BLaER1 treated with 17β-estradiol and CSF1 and Interleukin-3, amounts not matched to agents 10 nM and 100 nM (cell line): ENCODE results near the gene CALML4.
A peak's percentile ranks its signal among the peaks of the same experiment; 100 is the strongest.
"Not testable (repeated sequence)": the region's sequence is repeated elsewhere in the genome, so short reads cannot be mapped to it uniquely, and the experiment has no call there.

ENCODE experiments used
- H3K27ac ChIP-seq, 11 experiments: shearing (Covaris generic); formaldehyde crosslinking; 2 replicates each; pipeline ENCODE4 v1.8.1; 2022
- H3K27me3 ChIP-seq, 11 experiments: shearing (Covaris generic); formaldehyde crosslinking; 2 replicates each; pipeline ENCODE4 v1.8.1; 2022
- H3K36me3 ChIP-seq, 11 experiments: shearing (Covaris generic); formaldehyde crosslinking; 2 replicates each; pipeline ENCODE4 v1.8.1; 2022
- H3K4me1 ChIP-seq, 10 experiments: shearing (Covaris generic); formaldehyde crosslinking; 2 replicates each; pipeline ENCODE4 v1.8.1; 2022
- H3K4me2 ChIP-seq, 11 experiments: shearing (Covaris generic); formaldehyde crosslinking; 2 replicates each; pipeline ENCODE4 v1.8.1; 2022
- H3K4me3 ChIP-seq, 10 experiments: shearing (Covaris generic); formaldehyde crosslinking; 2 replicates each; pipeline ENCODE4 v1.8.1; 2022
- H3K9ac ChIP-seq, 11 experiments: shearing (Covaris generic); formaldehyde crosslinking; 2 replicates each; pipeline ENCODE4 v1.8.1; 2022
- H3K9me3 ChIP-seq, 11 experiments: shearing (Covaris generic); formaldehyde crosslinking; replicated peaks in 1 of 11; 2 replicates each; pipeline ENCODE4 v1.8.1; 2022
- H4K20me1 ChIP-seq, 11 experiments: shearing (Covaris generic); formaldehyde crosslinking; 2 replicates each; pipeline ENCODE4 v1.8.1; 2022
- Cebpa-rat ChIP-seq, 11 experiments: shearing (Covaris generic); IDR thresholded peaks; 2 replicates each; pipeline ENCODE4 v1.8.1; 2022

CALML4 gene

GRCh38 chr15:68184616-68185480 lies 20.3 kb downstream of the CALML4 start:
- Histone ChIP-seq H3K4me2 (peak overlapping the region in 4 of 11 experiments; percentile 10 to 63 (median 28); a peak in 6 of 22 replicates), H3K4me1 (peaks cover 0 to 27% (median 3%) of the 10 kb centered on the region in 10 experiments; a peak in 8 of 20 replicates), H3K9ac (no peak overlapping the region), H4K20me1 (peaks cover 0 to 36% (median 0%) of the 10 kb centered on the region in 11 experiments; a peak in 7 of 22 replicates), H3K27ac (no peak overlapping the region), H3K9me3 (no peaks in the 10 kb centered on the region), H3K4me3 (no peak overlapping the region), H3K36me3 (peaks cover 94 to 100% (median 97%) of the 10 kb centered on the region in 11 experiments), H3K27me3 (no peaks in the 10 kb centered on the region)
- no peak for TF ChIP-seq Cebpa-rat (IDR thresholded peaks at IDR 0.05)

- Histone ChIP-seq H3K9me3 (no peaks in the 10 kb centered on the region), H4K20me1 (peaks cover 0 to 38% (median 0%) of the 10 kb centered on the region in 11 experiments; a peak in 7 of 22 replicates), H3K27me3 (no peaks in the 10 kb centered on the region), H3K9ac (no peak overlapping the region), H3K4me3 (no peak overlapping the region), H3K27ac (peak overlapping the region in 1 of 11 experiments; percentile 6; a peak in 1 of 22 replicates), H3K36me3 (peaks cover 93 to 100% (median 98%) of the 10 kb centered on the region in 11 experiments), H3K4me2 (peak overlapping the region in 4 of 11 experiments; percentile 10 to 63 (median 28); a peak in 6 of 22 replicates), H3K4me1 (peaks cover 0 to 27% (median 3%) of the 10 kb centered on the region in 10 experiments; a peak in 8 of 20 replicates)
- no peak for TF ChIP-seq Cebpa-rat (IDR thresholded peaks at IDR 0.05)
Observed at GRCh38 chr15:68183616-68184315, 21.4 kb downstream of the CALML4 start.

- Histone ChIP-seq H3K36me3 (peaks cover 76 to 99% (median 91%) of the 10 kb centered on the region in 11 experiments), H3K27ac (no peak overlapping the region)
- TF ChIP-seq Cebpa-rat (IDR thresholded peaks at IDR 0.05): no peak
Observed at GRCh38 chr15:68177742-68178141, 27.4 kb downstream of the CALML4 start.

GRCh38 chr15:68176601-68177000 lies 28.5 kb downstream of the CALML4 start:
- peaks cover 0 to 7% (median 0%) of the 10 kb centered on the region in 10 experiments; a peak in 1 of 20 replicates for H3K4me1 ChIP-seq
- H3K4me2 ChIP-seq: no peak overlapping the region
- peaks cover 73 to 94% (median 86%) of the 10 kb centered on the region in 11 experiments for H3K36me3 ChIP-seq
- no peaks in the 10 kb centered on the region for H3K27me3 ChIP-seq
- H3K9me3 ChIP-seq: no peaks in the 10 kb centered on the region
- no peak overlapping the region for H3K27ac ChIP-seq
- H4K20me1 ChIP-seq: peaks cover 0 to 35% (median 3%) of the 10 kb centered on the region in 11 experiments; a peak in 8 of 22 replicates
- TF ChIP-seq Cebpa-rat (IDR thresholded peaks at IDR 0.05): no peak
- no peak overlapping the region for H3K9ac ChIP-seq
- H3K4me3 ChIP-seq: no peak overlapping the region

More at GRCh38 chr15:68177742-68178141, 27.4 kb downstream of the CALML4 start:
- no peak overlapping the region for H3K4me3 ChIP-seq
- no peak overlapping the region for H3K9ac ChIP-seq
- H3K4me1 ChIP-seq: peaks cover 0 to 7% (median 0%) of the 10 kb centered on the region in 10 experiments; a peak in 2 of 20 replicates
- no peaks in the 10 kb centered on the region for H3K9me3 ChIP-seq
- no peak overlapping the region for H3K4me2 ChIP-seq
- no peaks in the 10 kb centered on the region for H3K27me3 ChIP-seq
- peaks cover 0 to 31% (median 2%) of the 10 kb centered on the region in 11 experiments; a peak in 8 of 22 replicates for H4K20me1 ChIP-seq

- H3K4me1 ChIP-seq: peaks cover 0 to 7% (median 0%) of the 10 kb centered on the region in 10 experiments; a peak in 1 of 20 replicates
- H3K9ac ChIP-seq: no peak overlapping the region
- peaks cover 73 to 94% (median 86%) of the 10 kb centered on the region in 11 experiments for H3K36me3 ChIP-seq
- no peak for TF ChIP-seq Cebpa-rat (IDR thresholded peaks at IDR 0.05)
- H4K20me1 ChIP-seq: peaks cover 0 to 33% (median 3%) of the 10 kb centered on the region in 11 experiments; a peak in 8 of 22 replicates
- no peaks in the 10 kb centered on the region for H3K9me3 ChIP-seq
- no peak overlapping the region for H3K4me3 ChIP-seq
- no peak overlapping the region for H3K27ac ChIP-seq
- no peaks in the 10 kb centered on the region for H3K27me3 ChIP-seq
- no peak overlapping the region for H3K4me2 ChIP-seq
Observed at GRCh38 chr15:68175526-68175925, 29.6 kb downstream of the CALML4 start.

- no peak for TF ChIP-seq Cebpa-rat (IDR thresholded peaks at IDR 0.05)
- peaks cover 77 to 95% (median 90%) of the 10 kb centered on the region in 11 experiments for H3K36me3 ChIP-seq
- H3K4me3 ChIP-seq: no peak overlapping the region
- H3K4me1 ChIP-seq: peaks cover 0 to 7% (median 0%) of the 10 kb centered on the region in 10 experiments; a peak in 1 of 20 replicates
- H4K20me1 ChIP-seq: peaks cover 0 to 25% (median 4%) of the 10 kb centered on the region in 11 experiments; a peak in 8 of 22 replicates
- H3K27ac ChIP-seq: no peak overlapping the region
- no peak overlapping the region for H3K4me2 ChIP-seq
- H3K27me3 ChIP-seq: no peaks in the 10 kb centered on the region
- H3K9ac ChIP-seq: no peak overlapping the region
- H3K9me3 ChIP-seq: no peaks in the 10 kb centered on the region
Observed at GRCh38 chr15:68173119-68173518, 32.0 kb downstream of the CALML4 start.

- H3K27ac ChIP-seq, H3K9ac ChIP-seq, H3K4me2 ChIP-seq, H3K9me3 ChIP-seq, H3K4me1 ChIP-seq, H3K4me3 ChIP-seq, H3K27me3 ChIP-seq: not testable (repeated sequence)
- Histone ChIP-seq H3K36me3 (peaks cover 74 to 95% (median 88%) of the 10 kb centered on the region in 11 experiments), H4K20me1 (peaks cover 0 to 24% (median 4%) of the 10 kb centered on the region in 11 experiments; a peak in 9 of 22 replicates)
Observed at GRCh38 chr15:68172037-68172436, 33.1 kb downstream of the CALML4 start.

GRCh38 chr15:68166847-68167246 lies 38.3 kb downstream of the CALML4 start:
- Histone ChIP-seq H3K27me3 (no peaks in the 10 kb centered on the region), H4K20me1 (peaks cover 0 to 32% (median 3%) of the 10 kb centered on the region in 11 experiments; a peak in 7 of 22 replicates), H3K36me3 (peaks cover 74 to 98% (median 90%) of the 10 kb centered on the region in 11 experiments), H3K27ac (no peak overlapping the region), H3K4me1 (no peaks in the 10 kb centered on the region), H3K9me3 (peaks cover 0 to 7% (median 0%) of the 10 kb centered on the region in 11 experiments; a peak in 3 of 22 replicates), H3K4me3 (no peak overlapping the region), H3K9ac (no peak overlapping the region), H3K4me2 (no peak overlapping the region)
- TF ChIP-seq Cebpa-rat (IDR thresholded peaks at IDR 0.05): no peak
